ENCODE results near the gene KDM4C. TPM values are rescaled to one million over a fixed set of nuclear protein-coding genes. Genes with fewer than 3 reads are reported as not detected.

KDM4C gene
- total and polyA plus RNA-seq, 4 donors: 18.9 to 69.5 (median 29.1) TPM

DNA sequence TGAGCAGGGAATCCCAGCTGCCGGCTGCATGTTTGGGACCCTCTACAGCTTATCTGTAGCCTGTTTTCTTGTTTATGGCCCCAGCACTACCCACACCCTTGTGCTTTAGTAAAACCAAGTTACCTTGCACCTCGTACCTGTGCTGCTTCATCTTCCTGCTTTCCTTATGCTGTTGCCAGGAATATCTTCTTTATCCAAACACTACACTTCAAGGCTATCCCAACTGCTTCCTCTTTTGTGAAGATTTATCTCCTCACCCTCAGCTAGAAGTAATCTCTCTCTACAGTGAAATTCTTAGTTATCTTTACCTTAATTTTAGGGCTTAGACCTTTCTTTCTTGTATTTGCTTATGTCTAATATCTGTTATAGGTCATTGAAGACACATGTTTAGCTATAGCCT, 171.1 kb downstream of the KDM4C start:
- H3K9me3 ChIP-seq (ENCODE audit: control insufficient read depth, insufficient read depth, low read length): no peaks in the 10 kb centered on the region
- 64% methylated on average over 2 of the region's 2 CpGs for WGBS (ENCODE audit: insufficient coverage)
- H3K27me3 ChIP-seq (ENCODE audit: control insufficient read depth, insufficient read depth, low read length): no peaks in the 10 kb centered on the region
- H3K27ac ChIP-seq (ENCODE audit: low read depth, low read length): no peak overlapping the region
- no peaks in the 10 kb centered on the region for H3K4me1 ChIP-seq (ENCODE audit: control insufficient read depth, insufficient read depth, low read length)
- H3K4me3 ChIP-seq (ENCODE audit: low read depth, low read length): no peak overlapping the region
- DNase-seq (ENCODE audit: low read depth in 4 of 6, low spot score in 6 of 6): no peak
- H3K36me3 ChIP-seq (ENCODE audit: control insufficient read depth, insufficient read depth, low read length): no peaks in the 10 kb centered on the region

DNA sequence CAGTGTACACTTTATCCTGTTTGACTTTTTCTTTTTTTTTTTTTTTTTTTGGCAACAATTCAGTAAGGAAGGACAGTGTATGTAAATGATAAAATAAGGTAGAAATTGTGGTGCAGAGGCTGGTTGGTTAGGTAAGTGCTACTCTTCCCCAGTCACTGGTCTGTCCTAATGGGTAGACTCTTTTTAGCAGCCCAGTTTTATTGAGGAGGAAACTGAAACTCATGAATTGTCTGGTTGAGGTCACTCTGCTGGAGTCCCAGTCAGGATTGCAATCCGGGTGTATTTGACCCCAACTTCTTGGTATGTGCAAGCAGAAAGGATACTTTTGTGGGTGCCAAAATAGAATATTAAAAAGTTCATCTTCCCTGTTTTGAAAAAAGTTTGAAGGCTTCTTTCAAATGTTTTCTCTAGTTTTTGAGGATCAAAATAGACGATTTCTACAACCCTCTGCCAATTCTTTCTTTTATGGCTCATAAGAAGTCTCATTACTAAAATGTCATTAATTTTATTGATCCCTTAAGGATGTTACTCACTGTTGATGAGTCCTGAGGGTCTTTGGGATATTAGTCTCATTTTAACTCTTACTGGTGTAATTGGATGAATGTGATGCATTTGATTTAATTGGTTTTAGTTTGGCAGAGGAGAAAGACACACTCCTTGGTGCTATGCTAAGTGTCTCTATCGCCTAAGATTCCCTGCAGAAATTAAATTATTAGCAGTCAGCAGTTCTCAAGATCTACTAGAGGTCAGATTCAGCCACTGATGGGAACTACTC, 171.9 kb downstream of the KDM4C start:
- Histone ChIP-seq H3K4me3 (ENCODE audit: low read depth, low read length) (no peak overlapping the region), H3K36me3 (ENCODE audit: control insufficient read depth, insufficient read depth, low read length) (no peaks in the 10 kb centered on the region), H3K27ac (ENCODE audit: low read depth, low read length) (no peak overlapping the region), H3K9me3 (ENCODE audit: control insufficient read depth, insufficient read depth, low read length) (no peaks in the 10 kb centered on the region), H3K27me3 (ENCODE audit: control insufficient read depth, insufficient read depth, low read length) (no peaks in the 10 kb centered on the region), H3K4me1 (ENCODE audit: control insufficient read depth, insufficient read depth, low read length) (no peaks in the 10 kb centered on the region)
- WGBS (ENCODE audit: insufficient coverage): 56% methylated on average over 1 of the region's 3 CpGs
- peak in 2 of 6 donors; percentile 23 to 90 for DNase-seq (ENCODE audit: low read depth in 4 of 6, low spot score in 6 of 6)

DNA sequence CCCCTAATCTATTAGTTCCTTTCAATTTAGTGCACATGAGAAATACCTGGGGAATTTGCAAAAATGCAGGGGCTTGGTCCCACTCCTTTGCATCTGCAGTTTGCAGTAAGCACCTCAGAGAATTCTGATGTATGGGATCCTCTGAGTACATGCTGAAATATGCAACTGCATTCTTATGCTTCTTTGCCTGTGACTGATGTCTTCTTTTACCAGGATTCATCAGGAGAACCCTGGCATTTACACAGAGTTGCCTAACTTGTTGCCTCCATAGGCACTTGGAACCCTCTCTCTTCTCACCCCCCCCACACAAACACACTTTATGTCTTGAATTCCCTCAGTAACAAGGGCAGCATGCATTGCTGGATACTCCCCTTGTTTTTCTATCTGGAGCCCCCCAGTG, 173.1 kb downstream of the KDM4C start:
- Histone ChIP-seq H3K36me3 (ENCODE audit: control insufficient read depth, insufficient read depth, low read length) (no peaks in the 10 kb centered on the region), H3K4me1 (ENCODE audit: control insufficient read depth, insufficient read depth, low read length) (no peaks in the 10 kb centered on the region)
- DNase-seq (ENCODE audit: low read depth in 4 of 6, low spot score in 6 of 6): no peak

DNA sequence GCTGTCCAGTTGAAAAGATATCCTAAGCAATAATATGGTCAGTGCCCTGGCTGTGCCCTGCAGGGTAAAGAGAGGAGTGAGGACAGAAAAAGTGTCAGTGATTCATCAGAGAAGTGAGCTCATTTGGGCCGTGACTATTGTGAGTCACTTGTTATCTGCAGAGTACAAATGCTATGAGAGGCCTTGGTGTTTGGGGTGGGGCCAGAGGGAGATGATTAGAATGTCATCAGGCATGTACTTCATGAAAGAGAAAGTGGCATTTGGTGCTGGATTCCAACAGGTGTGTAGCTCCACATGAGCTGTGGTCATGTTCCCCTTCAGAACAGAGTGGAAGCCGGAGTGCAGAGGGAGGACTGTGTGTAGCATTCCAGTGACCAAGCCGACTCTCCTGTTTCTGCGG, 174.1 kb downstream of the KDM4C start:
- Histone ChIP-seq H3K27me3 (ENCODE audit: control insufficient read depth, insufficient read depth, low read length) (no peaks in the 10 kb centered on the region), H3K4me1 (ENCODE audit: control insufficient read depth, insufficient read depth, low read length) (no peaks in the 10 kb centered on the region), H3K9me3 (ENCODE audit: control insufficient read depth, insufficient read depth, low read length) (no peaks in the 10 kb centered on the region), H3K4me3 (ENCODE audit: low read depth, low read length) (no peak overlapping the region), H3K36me3 (ENCODE audit: control insufficient read depth, insufficient read depth, low read length) (no peaks in the 10 kb centered on the region), H3K27ac (ENCODE audit: low read depth, low read length) (no peak overlapping the region)
- 88% methylated on average over 2 of the region's 4 CpGs for WGBS (ENCODE audit: insufficient coverage)
- DNase-seq (ENCODE audit: low read depth in 4 of 6, low spot score in 6 of 6): no peak

More for the DNA sequence above, 173.1 kb downstream of the KDM4C start:
- Histone ChIP-seq H3K4me3 (ENCODE audit: low read depth, low read length) (no peak overlapping the region), H3K27ac (ENCODE audit: low read depth, low read length) (no peak overlapping the region), H3K9me3 (ENCODE audit: control insufficient read depth, insufficient read depth, low read length) (no peaks in the 10 kb centered on the region), H3K27me3 (ENCODE audit: control insufficient read depth, insufficient read depth, low read length) (no peaks in the 10 kb centered on the region)

DNA sequence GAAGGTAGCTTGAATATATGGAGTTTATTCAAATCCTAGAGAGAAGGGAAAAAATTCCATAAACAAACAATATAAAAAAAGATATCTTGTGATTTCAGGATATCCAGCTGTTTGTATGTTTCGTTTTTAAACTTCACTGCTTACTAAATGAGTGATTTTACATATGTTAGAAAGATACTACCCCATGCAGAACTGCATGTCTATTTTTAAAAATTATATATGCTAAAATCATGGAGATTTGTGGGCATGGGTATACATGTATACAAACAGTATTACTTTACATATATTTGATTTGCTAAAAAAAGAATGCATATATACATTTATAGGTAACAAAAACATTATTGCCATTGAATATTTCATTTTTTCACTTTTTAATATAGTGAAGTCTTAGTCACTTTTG, 178.3 kb downstream of the KDM4C start:
- Histone ChIP-seq H3K4me3 (ENCODE audit: low read depth, low read length) (no peak overlapping the region), H3K36me3 (ENCODE audit: control insufficient read depth, insufficient read depth, low read length) (no peaks in the 10 kb centered on the region), H3K27ac (ENCODE audit: low read depth, low read length) (no peak overlapping the region), H3K9me3 (ENCODE audit: control insufficient read depth, insufficient read depth, low read length) (no peaks in the 10 kb centered on the region), H3K27me3 (ENCODE audit: control insufficient read depth, insufficient read depth, low read length) (no peaks in the 10 kb centered on the region), H3K4me1 (ENCODE audit: control insufficient read depth, insufficient read depth, low read length) (peaks cover 4% of the 10 kb centered on the region)
- WGBS (ENCODE audit: insufficient coverage): no CpG with 5 or more reads among the region's 1 CpG
- no peak for DNase-seq (ENCODE audit: low read depth in 4 of 6, low spot score in 6 of 6)

DNA sequence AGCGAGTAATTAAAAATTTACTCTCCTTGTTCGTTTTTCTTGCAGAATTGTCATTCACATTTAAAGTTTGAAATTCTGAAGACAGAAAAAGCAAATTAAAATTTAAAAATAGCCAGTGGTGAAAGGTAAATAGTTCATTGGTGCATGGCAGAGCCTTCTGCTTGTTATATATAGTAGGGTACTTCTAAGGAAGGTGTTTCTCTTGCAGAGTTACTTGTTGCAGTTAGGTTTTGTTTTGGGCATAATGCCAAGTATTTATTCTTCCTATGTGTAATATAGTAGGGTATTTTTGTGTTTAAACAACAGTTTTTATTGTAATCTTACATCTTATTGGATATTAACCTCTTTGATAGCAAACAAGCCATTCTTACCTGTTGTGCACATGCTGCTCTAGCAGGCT, 179.4 kb downstream of the KDM4C start:
- no peak overlapping the region for H3K27ac ChIP-seq (ENCODE audit: low read depth, low read length)
- H3K36me3 ChIP-seq (ENCODE audit: control insufficient read depth, insufficient read depth, low read length): no peaks in the 10 kb centered on the region
- H3K4me3 ChIP-seq (ENCODE audit: low read depth, low read length): no peak overlapping the region
- WGBS (ENCODE audit: insufficient coverage): 100% methylated on average over 1 of the region's 2 CpGs
- peaks cover 4% of the 10 kb centered on the region for H3K4me1 ChIP-seq (ENCODE audit: control insufficient read depth, insufficient read depth, low read length)
- H3K9me3 ChIP-seq (ENCODE audit: control insufficient read depth, insufficient read depth, low read length): no peaks in the 10 kb centered on the region
- no peak for DNase-seq (ENCODE audit: low read depth in 4 of 6, low spot score in 6 of 6)
- no peaks in the 10 kb centered on the region for H3K27me3 ChIP-seq (ENCODE audit: control insufficient read depth, insufficient read depth, low read length)

DNA sequence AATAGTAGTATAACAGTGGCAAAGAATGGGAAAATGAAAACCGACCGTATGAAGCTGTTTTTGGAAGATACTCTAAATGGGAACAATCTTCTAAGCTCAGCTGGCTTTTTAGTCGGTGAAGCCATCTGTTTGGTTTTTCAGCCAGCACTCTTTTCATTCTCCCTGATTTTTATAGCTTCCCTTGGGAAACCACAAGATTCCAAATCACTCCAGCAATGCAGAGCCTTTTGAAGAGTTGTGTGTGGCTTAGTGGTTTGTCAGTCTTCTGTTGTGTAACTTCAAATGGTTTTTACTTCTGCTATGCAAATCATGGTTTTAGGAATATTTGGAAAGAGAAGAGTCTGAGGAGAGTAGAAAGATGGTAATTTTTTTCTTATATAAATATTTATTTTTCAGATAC, 180.7 kb downstream of the KDM4C start:
- Histone ChIP-seq H3K4me3 (ENCODE audit: low read depth, low read length) (no peak overlapping the region), H3K27ac (ENCODE audit: low read depth, low read length) (no peak overlapping the region), H3K4me1 (ENCODE audit: control insufficient read depth, insufficient read depth, low read length) (peaks cover 4% of the 10 kb centered on the region), H3K27me3 (ENCODE audit: control insufficient read depth, insufficient read depth, low read length) (no peaks in the 10 kb centered on the region), H3K9me3 (ENCODE audit: control insufficient read depth, insufficient read depth, low read length) (no peaks in the 10 kb centered on the region), H3K36me3 (ENCODE audit: control insufficient read depth, insufficient read depth, low read length) (no peaks in the 10 kb centered on the region)
- DNase-seq (ENCODE audit: low read depth in 4 of 6, low spot score in 6 of 6): peak in 3 of 6 donors; percentile 33 to 83 (median 81)
- WGBS (ENCODE audit: insufficient coverage): no CpG with 5 or more reads among the region's 3 CpGs

DNA sequence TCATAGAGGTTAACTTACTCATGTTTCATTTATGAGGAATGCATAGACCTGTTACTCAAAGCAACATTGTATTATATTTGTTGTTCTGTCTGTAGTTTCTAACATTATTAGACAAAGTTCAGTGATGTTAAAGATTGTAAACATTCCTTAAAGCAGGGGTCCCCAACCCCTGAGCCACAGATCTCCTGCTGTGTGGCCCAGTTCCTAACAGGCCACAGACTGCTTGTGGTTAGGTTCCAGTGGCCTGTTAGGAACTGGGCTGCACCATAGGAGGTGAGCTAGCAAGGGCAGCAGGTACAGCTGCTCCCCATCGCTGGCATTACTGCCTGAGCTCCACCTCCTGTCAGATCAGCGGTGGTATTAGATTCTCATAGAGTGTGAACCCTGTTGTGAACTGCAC, 181.1 kb downstream of the KDM4C start:
- no peak for DNase-seq (ENCODE audit: low read depth in 4 of 6, low spot score in 6 of 6)
- Histone ChIP-seq H3K27me3 (ENCODE audit: control insufficient read depth, insufficient read depth, low read length) (no peaks in the 10 kb centered on the region), H3K27ac (ENCODE audit: low read depth, low read length) (no peak overlapping the region), H3K36me3 (ENCODE audit: control insufficient read depth, insufficient read depth, low read length) (no peaks in the 10 kb centered on the region), H3K4me1 (ENCODE audit: control insufficient read depth, insufficient read depth, low read length) (peaks cover 4% of the 10 kb centered on the region), H3K4me3 (ENCODE audit: low read depth, low read length) (no peak overlapping the region), H3K9me3 (ENCODE audit: control insufficient read depth, insufficient read depth, low read length) (no peaks in the 10 kb centered on the region)
- WGBS (ENCODE audit: insufficient coverage): 80% methylated on average over 1 of the region's 2 CpGs

DNA sequence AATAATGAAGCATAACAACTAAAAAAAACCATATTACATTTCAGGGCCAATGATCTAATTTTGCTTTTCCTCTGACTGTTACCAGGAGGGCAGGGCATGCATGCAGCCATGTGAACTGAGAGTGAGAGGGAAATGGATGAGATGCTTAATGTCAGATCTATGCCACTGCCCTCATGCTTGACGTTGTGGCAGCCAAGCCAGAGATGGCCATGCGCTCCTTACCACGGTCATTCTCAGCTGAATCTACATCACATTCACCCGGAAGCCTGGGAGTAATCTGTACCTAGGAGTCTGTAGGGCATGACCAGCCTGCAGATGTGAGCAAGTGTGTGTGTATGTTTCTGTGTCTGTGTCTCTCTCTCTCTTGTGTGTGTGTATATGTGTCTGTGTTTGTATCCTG, 183.7 kb downstream of the KDM4C start:
- DNase-seq (ENCODE audit: low read depth in 4 of 6, low spot score in 6 of 6): peak in 1 of 6 donors; percentile 34
- H3K27ac ChIP-seq (ENCODE audit: low read depth, low read length): no peak overlapping the region
- H3K27me3 ChIP-seq (ENCODE audit: control insufficient read depth, insufficient read depth, low read length): no peaks in the 10 kb centered on the region
- no peaks in the 10 kb centered on the region for H3K9me3 ChIP-seq (ENCODE audit: control insufficient read depth, insufficient read depth, low read length)
- WGBS (ENCODE audit: insufficient coverage): 40% methylated on average over 2 of the region's 4 CpGs
- peaks cover 4% of the 10 kb centered on the region for H3K4me1 ChIP-seq (ENCODE audit: control insufficient read depth, insufficient read depth, low read length)
- H3K36me3 ChIP-seq (ENCODE audit: control insufficient read depth, insufficient read depth, low read length): no peaks in the 10 kb centered on the region
- H3K4me3 ChIP-seq (ENCODE audit: low read depth, low read length): no peak overlapping the region

DNA sequence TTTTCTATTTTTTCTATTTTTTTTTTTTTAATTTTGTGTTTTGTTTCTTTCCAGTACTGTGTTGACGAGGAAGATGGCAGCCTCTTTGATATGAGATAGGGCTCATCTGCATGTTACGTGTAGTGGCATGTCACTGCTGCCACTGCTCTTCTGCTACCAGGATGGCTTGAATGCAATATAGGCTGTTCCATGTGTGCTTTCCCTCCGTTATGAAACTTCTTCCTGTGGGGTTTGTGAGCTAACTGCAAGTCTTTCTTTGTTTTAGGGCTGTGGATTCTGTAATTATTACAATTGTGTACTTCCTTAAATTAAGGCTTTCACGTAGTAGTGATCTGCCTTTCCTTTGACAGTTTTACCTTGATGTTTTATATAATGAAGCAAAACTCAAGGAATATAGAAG, 184.6 kb downstream of the KDM4C start:
- DNase-seq (ENCODE audit: low read depth in 4 of 6, low spot score in 6 of 6): no peak
- no peaks in the 10 kb centered on the region for H3K9me3 ChIP-seq (ENCODE audit: control insufficient read depth, insufficient read depth, low read length)
- H3K27me3 ChIP-seq (ENCODE audit: control insufficient read depth, insufficient read depth, low read length): no peaks in the 10 kb centered on the region
- H3K4me1 ChIP-seq (ENCODE audit: control insufficient read depth, insufficient read depth, low read length): peaks cover 4% of the 10 kb centered on the region
- no peaks in the 10 kb centered on the region for H3K36me3 ChIP-seq (ENCODE audit: control insufficient read depth, insufficient read depth, low read length)
- no peak overlapping the region for H3K27ac ChIP-seq (ENCODE audit: low read depth, low read length)
- WGBS (ENCODE audit: insufficient coverage): no CpG with 5 or more reads among the region's 4 CpGs
- no peak overlapping the region for H3K4me3 ChIP-seq (ENCODE audit: low read depth, low read length)
